GM23248 (cell line): ENCODE measurements around the gene UBXN1.

Source experiments
- EZH2 ChIP-seq: fragments of 200-600 bp; sonication (generic); IDR thresholded peaks from 2 replicates; pipeline ENCODE4 v1.6.1; 2018; ENCODE audit warnings: antibody characterized with exemption, mild to moderate bottlenecking; ENCODE audit not compliant: insufficient read depth, poor library complexity, severe bottlenecking
- EZH2phosphoT487 ChIP-seq: fragments of 200-600 bp; sonication (generic); IDR thresholded peaks from 2 replicates; pipeline ENCODE4 v1.6.1; 2018; ENCODE audit warnings: antibody characterized with exemption, moderate library complexity, mild to moderate bottlenecking, low read depth; ENCODE audit not compliant: insufficient read depth

DNA sequence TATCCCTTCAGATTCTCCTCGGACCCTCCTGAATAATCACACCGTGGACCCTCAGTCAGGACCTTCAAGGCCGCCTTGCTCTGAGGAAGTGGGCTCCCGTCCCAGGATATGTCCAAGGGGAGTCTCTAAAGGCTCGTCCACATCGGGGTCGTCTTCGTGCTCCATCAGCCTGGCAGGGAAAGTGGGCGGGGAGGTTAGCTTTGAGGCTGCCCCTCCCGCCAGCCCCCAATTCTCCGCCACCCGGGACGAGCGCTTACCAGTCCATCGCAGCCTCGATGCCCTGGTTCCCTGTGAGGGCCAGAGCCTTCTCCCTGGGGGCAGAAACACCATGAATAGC, 472 bp downstream of the UBXN1 start:
- no peak for TF ChIP-seq EZH2
- no peak for TF ChIP-seq EZH2phosphoT487
